T-helper 2 cell treated with Interferon-gamma antibody and Interleukin-4, amounts not matched to agents 100 ng/mL and 5 ng/mL, for 36 hours (primary cell): ENCODE measurements around the gene ERG. TPM values are rescaled to one million over a fixed set of nuclear protein-coding genes. Genes with fewer than 3 reads are reported as not detected.

Source experiments
- intact Hi-C: fragments of 100-400 bp; cut with micrococcal nuclease; formaldehyde crosslinking; loops from one replicate; pipeline ENCODE4 v1.15.1; 2023
- total RNA-seq: library from RNA; stranded (reverse); gene quantifications from 2 replicates; pipeline ENCODE4 v1.2.3, GENCODE V29; 2022

ERG gene
- total RNA-seq, 1 donor from 2014 or later = 0.05 TPM

GRCh38 chr21:38341546-38342012 is 156.7 kb downstream of the ERG start:
- intact Hi-C loops = no loop called here

- intact Hi-C loops = no loop called here
These were observed 158.1 kb downstream of the ERG start for GRCh38 chr21:38340131-38340530.

- intact Hi-C loops = no loop called here
These were observed 160.5 kb downstream of the ERG start for GRCh38 chr21:38337793-38338192.

GRCh38 chr21:38334866-38335265 is 163.4 kb downstream of the ERG start:
- intact Hi-C loops = no loop called here

GRCh38 chr21:38333301-38334272 is 164.7 kb downstream of the ERG start:
- intact Hi-C loops = no loop called here

- intact Hi-C loops = no loop called here
These were observed 167.6 kb downstream of the ERG start for GRCh38 chr21:38330666-38331065.

Other genes starting within 250 kb of the ERG start
- 0.05 and 0.07 TPM in 2 replicates for gene KCNJ15, start 241.5 kb downstream of the ERG start, total RNA-seq